ENCODE data around the gene CNOT9.

DNA sequence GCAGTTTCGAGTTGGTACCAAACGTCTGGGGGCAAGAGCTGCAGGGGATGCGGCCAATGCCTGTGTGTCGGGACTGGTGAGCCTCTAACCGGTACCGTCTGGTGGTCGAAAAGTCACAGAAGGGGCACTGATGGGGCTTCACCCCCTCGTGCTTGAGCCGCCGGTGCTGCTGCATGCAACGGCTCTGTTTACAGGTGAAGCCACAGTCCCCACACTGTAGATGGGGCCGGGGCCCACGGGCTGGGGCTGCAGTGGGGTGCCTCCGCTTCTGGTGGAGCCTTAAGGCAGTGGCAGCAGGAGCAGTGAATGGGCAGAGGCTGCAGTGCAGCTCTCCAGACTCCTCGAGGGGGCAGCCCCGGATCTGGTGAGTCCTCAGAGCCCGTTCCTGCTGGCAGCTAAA, 74.1 kb downstream of the CNOT9 start:
- TF ChIP-seq POLR2A (IDR thresholded peaks at IDR 0.05; ENCODE audit: low read depth, low read length) (no peak), POLR2AphosphoS5 (IDR thresholded peaks at IDR 0.05; ENCODE audit: low read depth, low read length) (no peak), TAF1 (IDR thresholded peaks at IDR 0.05; ENCODE audit: low read depth, low read length) (no peak), POU2F2 (IDR thresholded peaks at IDR 0.05; ENCODE audit: low read depth, low read length) (no peak)

Data from GM12891 (cell line).